GM19397 (cell line): ENCODE data around the gene CTNNA3.

ENCODE experiments used
- ATAC-seq: cut with Tn5 transposase; IDR thresholded peaks from one replicate; pipeline ENCODE4 v1.9.1; 2021; ENCODE audit warnings: mild to moderate bottlenecking, moderate library complexity; ENCODE audit not compliant: unreplicated experiment

CTNNA3 gene

GRCh38 chr10:66713387-66713786 lies 982.6 kb downstream of the CTNNA3 start:
- ATAC-seq, result no peak

DNA sequence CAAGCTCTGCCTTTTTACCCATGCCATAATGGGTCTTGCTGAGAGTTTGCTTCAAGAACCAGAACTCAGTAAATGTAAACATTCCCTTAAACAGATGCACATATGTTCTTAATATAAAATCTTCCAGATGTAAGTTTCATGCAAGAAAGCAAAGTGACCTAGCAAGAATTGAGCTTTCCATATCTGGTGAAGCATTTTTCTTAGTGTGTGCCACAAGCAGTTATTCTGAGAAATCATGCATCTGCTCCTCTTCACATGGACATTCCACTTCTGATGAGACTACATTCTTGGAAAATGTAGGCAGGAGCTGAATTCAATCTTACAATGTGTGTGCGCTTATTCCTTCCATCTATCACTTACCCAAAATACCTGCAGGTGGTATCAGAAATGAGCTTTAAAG lies 997.9 kb downstream of the CTNNA3 start:
- ATAC-seq, result no peak

DNA sequence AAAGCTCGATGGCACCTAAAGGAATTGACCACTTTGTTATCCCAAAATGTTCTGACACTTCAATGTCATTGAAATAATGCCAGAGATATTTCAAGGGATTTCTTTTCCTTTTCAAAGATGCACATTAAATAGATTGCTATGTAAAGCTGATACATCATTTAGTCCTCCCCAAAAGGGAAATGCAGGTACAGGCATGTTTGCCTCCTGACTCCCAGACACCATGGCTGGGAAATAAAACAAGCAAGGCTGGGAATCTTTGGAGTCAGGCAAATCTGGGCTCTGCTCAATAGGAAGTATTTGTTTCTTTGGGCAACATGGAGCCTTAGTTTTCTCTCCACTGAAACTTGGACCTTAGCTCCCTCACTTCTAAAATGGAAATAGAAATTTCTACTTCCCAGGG lies 1000.9 kb downstream of the CTNNA3 start:
- ATAC-seq, result no peak

DNA sequence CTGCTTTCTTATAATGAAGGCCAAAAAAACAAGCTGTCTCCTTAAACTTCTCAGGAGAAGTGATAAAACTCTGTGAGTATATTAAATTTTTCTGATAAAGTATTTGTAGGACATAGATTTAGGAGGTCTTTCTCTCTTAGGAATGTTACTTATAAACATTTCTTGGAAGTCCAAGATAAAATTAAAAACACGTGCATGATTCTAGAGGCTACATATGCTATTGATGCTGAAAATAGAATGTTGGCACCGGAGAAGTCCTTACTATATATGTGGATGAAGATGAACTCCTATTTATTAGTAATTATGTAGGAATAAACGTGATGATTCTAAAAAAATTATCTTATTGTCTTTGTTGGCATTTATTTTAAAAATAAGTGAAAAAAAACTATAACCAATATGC lies 1011.4 kb downstream of the CTNNA3 start:
- no peak for ATAC-seq

DNA sequence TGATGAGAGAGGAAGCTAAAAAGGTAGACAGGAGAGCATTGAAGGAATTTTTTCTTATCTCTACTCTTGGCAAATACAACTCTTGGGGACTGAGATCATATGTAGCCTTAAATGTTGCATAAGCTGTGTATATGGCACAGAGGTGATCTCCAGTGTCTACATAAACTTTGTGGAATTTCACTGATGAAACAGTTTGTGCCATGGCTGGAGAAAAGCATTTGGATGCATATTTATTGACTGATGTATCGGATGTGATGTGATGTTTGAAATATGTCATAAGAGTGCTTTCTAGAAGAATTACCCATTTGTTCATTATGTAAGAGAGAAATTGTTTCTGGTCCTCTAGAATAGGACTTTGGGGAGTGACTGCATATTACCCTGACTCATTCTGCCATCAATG lies 1015.1 kb downstream of the CTNNA3 start:
- no peak for ATAC-seq

DNA sequence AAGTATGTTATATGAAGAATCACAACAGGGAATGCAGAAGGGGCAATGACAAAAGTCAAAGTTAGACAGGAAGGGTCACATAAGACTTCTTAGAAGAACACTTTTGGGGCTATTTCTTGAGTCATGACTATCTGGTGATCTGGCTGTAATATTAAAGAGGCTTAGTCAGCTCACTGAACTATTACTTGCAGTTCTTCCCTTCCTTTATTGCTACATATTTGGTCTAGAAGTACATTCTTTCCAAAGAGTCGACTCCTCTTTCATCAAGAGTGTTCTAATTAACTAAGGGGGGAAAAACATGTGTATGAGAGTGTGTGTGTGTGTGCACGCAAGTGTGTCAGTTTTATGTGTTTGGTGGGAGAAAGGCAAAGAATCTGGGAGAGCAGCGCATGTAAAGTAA lies 1017.5 kb downstream of the CTNNA3 start:
- ATAC-seq, result no peak

DNA sequence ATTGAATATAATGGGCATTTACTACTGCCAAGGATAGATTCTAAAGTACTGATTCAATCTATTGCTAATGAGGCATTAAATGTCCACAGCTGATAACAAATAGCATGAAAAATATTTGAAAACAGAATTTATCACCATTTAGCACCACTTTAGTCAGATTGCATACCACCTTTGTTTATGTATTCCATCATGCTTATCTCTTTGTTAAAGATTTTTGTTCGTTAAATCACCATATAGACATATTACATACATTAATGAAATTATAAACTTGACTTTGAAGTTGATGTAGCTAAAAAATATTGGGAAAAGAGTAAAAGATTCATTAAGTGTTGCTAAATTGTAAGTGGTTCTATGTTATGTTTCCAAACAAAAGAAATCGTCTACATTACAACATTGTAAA lies 1022.9 kb downstream of the CTNNA3 start:
- ATAC-seq, result no peak

GRCh38 chr10:66671562-66671961 lies 1024.4 kb downstream of the CTNNA3 start:
- no peak for ATAC-seq

DNA sequence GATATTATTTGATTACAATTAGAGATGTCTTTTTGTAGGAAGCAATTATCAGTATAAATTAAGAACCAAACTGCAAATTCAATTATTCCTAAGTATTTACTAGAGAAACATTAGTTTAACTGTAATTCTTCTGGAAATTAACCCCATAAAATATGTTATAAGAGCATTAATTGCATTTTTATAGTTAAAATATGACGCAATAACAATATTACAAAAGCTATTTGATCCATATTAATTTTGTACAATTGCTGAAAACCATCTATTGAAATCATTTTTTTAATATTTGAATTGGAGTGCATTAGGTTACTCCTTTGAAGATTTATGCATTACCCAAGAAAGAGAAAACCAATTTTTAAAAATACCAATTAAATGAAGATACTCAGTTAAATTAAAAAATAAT lies 1024.9 kb downstream of the CTNNA3 start:
- ATAC-seq, result no peak

DNA sequence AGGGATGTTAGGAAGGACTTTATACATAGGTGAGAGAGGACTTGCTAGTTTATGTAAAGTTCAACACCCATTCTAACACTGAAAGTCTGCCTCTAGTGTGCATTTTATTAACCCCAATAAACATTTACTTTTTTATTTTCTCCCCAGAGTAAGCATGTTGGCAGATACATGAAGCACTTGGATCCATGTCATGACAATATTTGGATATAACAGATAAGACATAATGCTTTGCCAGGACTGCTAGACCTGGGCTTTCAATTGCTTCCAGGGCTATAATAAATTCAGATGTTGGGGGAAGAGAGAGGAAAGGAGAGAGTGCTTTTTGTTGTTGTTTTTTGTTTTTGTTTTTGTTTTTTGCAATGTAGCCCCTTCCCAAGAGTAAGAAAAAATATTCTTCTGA lies 1039.5 kb downstream of the CTNNA3 start:
- no peak for ATAC-seq

- ATAC-seq, result no peak
Observed at GRCh38 chr10:66654861-66655260, 1041.1 kb downstream of the CTNNA3 start.

DNA sequence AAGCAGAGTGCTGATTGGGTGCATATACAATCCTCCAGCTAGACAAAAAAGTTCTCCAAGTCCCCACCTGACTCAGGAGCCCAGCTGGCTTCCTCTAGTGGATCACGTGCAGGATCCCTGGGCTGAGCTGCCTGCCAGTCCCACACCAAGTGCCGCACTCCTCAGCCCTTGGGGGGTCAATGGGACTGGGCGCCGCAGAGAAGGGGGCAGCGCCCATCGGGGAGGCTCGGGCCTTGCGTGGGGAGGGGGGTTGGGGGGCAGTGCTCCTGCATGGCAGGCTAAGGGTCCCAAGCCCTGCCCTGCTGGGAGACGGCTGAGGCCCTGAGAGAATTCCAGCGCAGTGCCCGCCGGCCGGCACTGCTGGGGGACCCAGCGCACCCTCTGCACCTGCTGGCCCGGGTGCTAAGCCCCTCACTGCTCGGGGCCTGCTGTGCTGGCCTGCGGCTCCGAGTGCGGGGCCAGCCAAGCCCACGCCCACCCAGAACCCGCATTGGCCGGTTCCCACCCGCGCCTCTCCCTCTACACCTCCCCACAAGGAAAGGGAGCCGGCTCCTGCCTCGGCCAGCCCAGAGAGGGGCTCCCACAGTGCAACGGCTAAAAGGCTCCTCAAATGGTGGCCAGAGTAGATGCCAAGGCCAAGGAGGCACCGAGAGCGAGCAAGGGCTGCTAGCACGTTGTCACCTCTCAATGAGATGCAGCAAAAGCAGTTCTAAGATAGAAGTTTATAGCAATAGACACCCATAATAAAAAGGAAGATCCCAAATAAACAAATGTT lies 1044.5 kb downstream of the CTNNA3 start:
- no peak for ATAC-seq

GRCh38 chr10:66649626-66650025 lies 1046.4 kb downstream of the CTNNA3 start:
- no peak for ATAC-seq

- ATAC-seq, result no peak
Observed at GRCh38 chr10:66642217-66642616, 1053.8 kb downstream of the CTNNA3 start.

DNA sequence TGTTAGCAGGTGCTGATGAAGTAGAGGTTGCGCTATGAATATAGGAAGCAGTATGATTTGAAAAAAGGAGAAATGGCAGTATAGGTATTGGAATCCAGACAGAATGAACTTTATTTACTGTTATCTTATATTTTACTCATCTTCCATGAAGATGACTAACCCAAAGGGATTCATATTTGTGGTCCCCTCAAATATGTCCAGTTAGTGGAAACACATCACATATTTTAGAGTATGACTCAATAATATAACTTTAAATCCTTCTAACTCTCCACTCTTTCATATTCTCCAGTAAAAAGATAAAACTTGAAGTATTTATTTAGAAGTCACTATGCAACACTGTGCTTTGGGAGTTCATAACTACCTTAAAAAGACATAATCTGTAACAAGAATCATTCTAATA lies 1056.6 kb downstream of the CTNNA3 start:
- ATAC-seq, result no peak

- ATAC-seq, result no peak
Observed at GRCh38 chr10:66637273-66638036, 1058.5 kb downstream of the CTNNA3 start.

- no peak for ATAC-seq
Observed at GRCh38 chr10:66629996-66630395, 1066.0 kb downstream of the CTNNA3 start.

DNA sequence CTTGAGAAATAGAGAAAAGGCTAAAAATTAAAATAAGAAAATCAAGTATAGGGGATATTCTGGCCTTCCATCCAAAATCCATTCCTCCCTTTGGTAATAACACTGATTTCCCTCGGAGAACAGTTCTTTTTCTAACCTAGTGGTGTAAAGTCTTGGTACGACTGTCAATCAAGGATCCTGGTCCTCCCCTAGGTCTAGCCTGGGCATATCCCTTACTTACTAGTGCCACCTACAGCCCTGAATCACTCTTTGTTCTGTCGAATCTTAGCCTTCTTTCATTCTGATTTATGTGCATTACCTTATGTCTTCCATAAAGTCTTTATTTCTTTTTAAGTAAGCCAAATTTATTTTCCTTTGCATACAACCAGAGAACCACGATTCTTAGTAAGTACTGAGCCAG lies 1068.8 kb downstream of the CTNNA3 start:
- no peak for ATAC-seq

DNA sequence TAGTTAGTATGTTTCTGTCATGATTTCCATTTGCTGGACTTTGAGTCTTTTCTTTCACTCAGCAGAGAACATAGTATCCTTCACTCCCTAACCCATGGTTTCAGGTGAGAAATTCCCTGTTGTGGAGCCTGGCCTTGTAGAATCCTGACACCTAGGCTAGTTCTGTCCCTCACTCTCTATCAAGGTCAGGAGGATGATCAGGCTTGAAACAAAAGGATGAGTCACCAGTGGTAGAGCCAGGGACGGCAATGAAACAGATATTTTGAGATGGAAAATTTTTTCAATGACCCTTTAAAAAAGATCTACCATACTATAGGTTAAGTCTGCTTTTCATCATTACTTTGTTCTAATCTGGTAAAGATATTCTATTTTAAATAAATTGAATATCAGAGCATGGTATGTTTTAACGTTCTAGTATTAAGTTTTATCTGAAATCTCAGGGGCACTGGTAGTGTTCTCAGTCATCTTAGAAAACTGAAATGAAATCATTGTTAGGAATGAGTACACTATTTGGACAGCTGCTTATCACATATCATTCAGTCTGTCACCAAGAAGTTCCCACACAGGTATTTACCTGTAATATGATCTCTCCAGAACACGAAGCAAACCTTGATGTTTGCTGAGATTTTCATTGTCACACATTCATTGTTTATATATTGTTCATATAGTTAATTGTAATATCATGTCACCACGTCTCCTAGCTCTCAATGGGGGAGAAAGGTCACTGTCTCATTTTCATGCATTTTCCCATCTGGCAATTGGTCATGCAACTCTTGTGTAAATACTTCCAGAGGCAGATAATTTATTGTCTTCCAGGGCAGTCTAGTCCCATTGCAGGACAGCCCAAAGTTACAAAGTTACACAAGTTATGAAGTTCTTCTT lies 1070.0 kb downstream of the CTNNA3 start:
- ATAC-seq, result no peak

DNA sequence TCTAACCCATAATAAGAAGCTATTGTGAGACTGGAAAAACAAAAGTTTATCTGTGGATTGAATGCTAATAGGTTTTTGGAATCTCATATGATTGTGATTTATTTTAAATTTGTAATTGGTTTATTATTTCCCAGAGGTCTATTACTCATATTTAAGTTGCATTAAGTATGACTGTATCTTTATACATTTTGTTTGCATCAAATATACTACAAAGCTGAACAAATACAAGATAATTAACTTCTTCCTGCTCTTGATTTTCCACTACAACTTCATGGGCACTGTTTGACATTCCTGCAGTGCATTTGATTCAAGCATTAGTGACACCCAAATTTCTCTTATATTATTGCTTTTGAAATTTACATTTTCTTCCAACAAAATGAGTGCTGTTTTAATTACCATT lies 1073.9 kb downstream of the CTNNA3 start:
- no peak for ATAC-seq

- no peak for ATAC-seq
Observed at GRCh38 chr10:66604195-66604594, 1091.8 kb downstream of the CTNNA3 start.
